Mesothelial cell of epicardium (in vitro differentiated cells): ENCODE results near the gene RCOR1. TPM values are rescaled to one million over a fixed set of nuclear protein-coding genes. Genes with fewer than 3 reads are reported as not detected.
A peak's percentile ranks its signal among the peaks of the same experiment; 100 is the strongest.
"Not testable (repeated sequence)": the region's sequence is repeated elsewhere in the genome, so short reads cannot be mapped to it uniquely, and the experiment has no call there.

Experiments
- DNase-seq, 2 experiments: peaks; one replicate each; pipeline ENCODE4 v3.0.0; 2021; ENCODE audit warnings: low spot score in 2 of 2; ENCODE audit not compliant: unreplicated experiment in 2 of 2
- H3K27ac Mint-ChIP-seq: 2 replicates; pipeline ENCODE4 v1.8.0; 2021; ENCODE audit warnings: mixed read lengths
- H3K27me3 Mint-ChIP-seq: 2 replicates; pipeline ENCODE4 v1.8.0; 2021; ENCODE audit warnings: low read depth, mixed read lengths
- H3K36me3 Mint-ChIP-seq: 2 replicates; pipeline ENCODE4 v1.8.0; 2021; ENCODE audit warnings: mixed read lengths
- H3K4me1 Mint-ChIP-seq: 2 replicates; pipeline ENCODE4 v1.8.0; 2021; ENCODE audit warnings: mixed read lengths
- H3K4me3 Mint-ChIP-seq: 2 replicates; pipeline ENCODE4 v1.8.0; 2021; ENCODE audit warnings: mild to moderate bottlenecking, moderate library complexity, mixed read lengths
- H3K9me3 Mint-ChIP-seq: 2 replicates; pipeline ENCODE4 v1.8.0; 2021; ENCODE audit warnings: mixed read lengths
- CTCF ChIP-seq: fragments of 200-600 bp; sonication (generic); IDR thresholded peaks from one replicate; pipeline ENCODE4 v1.5.0; 2021; ENCODE audit warnings: antibody characterized with exemption; ENCODE audit not compliant: unreplicated experiment
- total RNA-seq: library from RNA; stranded (reverse); gene quantifications from 3 replicates; pipeline ENCODE4 v1.2.1, GENCODE V29; 2021

Gene RCOR1
- total RNA-seq, 1 donor from 2014 or later, result 47.4 TPM

GRCh38 chr14:102571043-102571442 is 21.4 kb upstream of the RCOR1 start:
- TF ChIP-seq CTCF, result no peak
- no peak for DNase-seq
- Mint-ChIP-seq H3K27ac (no peak overlapping the region), H3K4me1 (peaks cover 21% of the 10 kb centered on the region), H3K4me3 (no peak overlapping the region), H3K27me3 (no peaks in the 10 kb centered on the region), H3K9me3 (no peaks in the 10 kb centered on the region), H3K36me3 (no peaks in the 10 kb centered on the region)

GRCh38 chr14:102571478-102572042 is 20.9 kb upstream of the RCOR1 start:
- Mint-ChIP-seq H3K4me1 (peaks cover 22% of the 10 kb centered on the region), H3K36me3 (no peaks in the 10 kb centered on the region), H3K27ac (no peak overlapping the region), H3K27me3 (no peaks in the 10 kb centered on the region), H3K9me3 (no peaks in the 10 kb centered on the region), H3K4me3 (no peak overlapping the region)
- DNase-seq, result no peak
- no peak for TF ChIP-seq CTCF

- not testable (repeated sequence) for H3K27ac Mint-ChIP-seq, H3K36me3 Mint-ChIP-seq, H3K9me3 Mint-ChIP-seq, DNase-seq, H3K27me3 Mint-ChIP-seq, H3K4me3 Mint-ChIP-seq
- peaks cover 22% of the 10 kb centered on the region for H3K4me1 Mint-ChIP-seq
Observed at GRCh38 chr14:102573161-102573560, 19.3 kb upstream of the RCOR1 start.

GRCh38 chr14:102573591-102574046 is 18.8 kb upstream of the RCOR1 start:
- no peak overlapping the region for H3K27ac Mint-ChIP-seq

GRCh38 chr14:102574281-102575159 is 17.9 kb upstream of the RCOR1 start:
- no peaks in the 10 kb centered on the region for H3K9me3 Mint-ChIP-seq
- H3K4me3 Mint-ChIP-seq, result peak overlapping the region; percentile 16
- no peaks in the 10 kb centered on the region for H3K27me3 Mint-ChIP-seq
- peaks cover 22% of the 10 kb centered on the region for H3K4me1 Mint-ChIP-seq
- no peak for DNase-seq
- TF ChIP-seq CTCF, result no peak
- peak overlapping the region; percentile 89 for H3K27ac Mint-ChIP-seq
- no peaks in the 10 kb centered on the region for H3K36me3 Mint-ChIP-seq

More at GRCh38 chr14:102573591-102574046, 18.8 kb upstream of the RCOR1 start:
- TF ChIP-seq CTCF, result no peak
- peaks cover 22% of the 10 kb centered on the region for H3K4me1 Mint-ChIP-seq
- H3K9me3 Mint-ChIP-seq, result no peaks in the 10 kb centered on the region
- no peak overlapping the region for H3K4me3 Mint-ChIP-seq
- DNase-seq, result no peak
- no peaks in the 10 kb centered on the region for H3K36me3 Mint-ChIP-seq
- H3K27me3 Mint-ChIP-seq, result no peaks in the 10 kb centered on the region

GRCh38 chr14:102575160-102575845 is 17.1 kb upstream of the RCOR1 start:
- TF ChIP-seq CTCF, result no peak
- Mint-ChIP-seq H3K36me3 (no peaks in the 10 kb centered on the region), H3K4me3 (no peak overlapping the region), H3K9me3 (no peaks in the 10 kb centered on the region), H3K4me1 (peaks cover 29% of the 10 kb centered on the region), H3K27me3 (no peaks in the 10 kb centered on the region), H3K27ac (peak overlapping the region; percentile 89)
- no peak for DNase-seq

GRCh38 chr14:102575846-102576428 is 16.5 kb upstream of the RCOR1 start:
- H3K4me3 Mint-ChIP-seq, DNase-seq, H3K9me3 Mint-ChIP-seq, H3K27me3 Mint-ChIP-seq, H3K36me3 Mint-ChIP-seq: not testable (repeated sequence)
- H3K4me1 Mint-ChIP-seq, result peaks cover 29% of the 10 kb centered on the region
- peak overlapping the region; percentile 54 for H3K27ac Mint-ChIP-seq
